HG02798 (cell line): ENCODE results near the gene TENT4A.

Source experiments
- ATAC-seq: cut with Tn5 transposase; IDR thresholded peaks from one replicate; pipeline ENCODE4 v1.9.1; 2021; ENCODE audit warnings: mild to moderate bottlenecking; ENCODE audit not compliant: unreplicated experiment, poor library complexity

TENT4A gene

DNA sequence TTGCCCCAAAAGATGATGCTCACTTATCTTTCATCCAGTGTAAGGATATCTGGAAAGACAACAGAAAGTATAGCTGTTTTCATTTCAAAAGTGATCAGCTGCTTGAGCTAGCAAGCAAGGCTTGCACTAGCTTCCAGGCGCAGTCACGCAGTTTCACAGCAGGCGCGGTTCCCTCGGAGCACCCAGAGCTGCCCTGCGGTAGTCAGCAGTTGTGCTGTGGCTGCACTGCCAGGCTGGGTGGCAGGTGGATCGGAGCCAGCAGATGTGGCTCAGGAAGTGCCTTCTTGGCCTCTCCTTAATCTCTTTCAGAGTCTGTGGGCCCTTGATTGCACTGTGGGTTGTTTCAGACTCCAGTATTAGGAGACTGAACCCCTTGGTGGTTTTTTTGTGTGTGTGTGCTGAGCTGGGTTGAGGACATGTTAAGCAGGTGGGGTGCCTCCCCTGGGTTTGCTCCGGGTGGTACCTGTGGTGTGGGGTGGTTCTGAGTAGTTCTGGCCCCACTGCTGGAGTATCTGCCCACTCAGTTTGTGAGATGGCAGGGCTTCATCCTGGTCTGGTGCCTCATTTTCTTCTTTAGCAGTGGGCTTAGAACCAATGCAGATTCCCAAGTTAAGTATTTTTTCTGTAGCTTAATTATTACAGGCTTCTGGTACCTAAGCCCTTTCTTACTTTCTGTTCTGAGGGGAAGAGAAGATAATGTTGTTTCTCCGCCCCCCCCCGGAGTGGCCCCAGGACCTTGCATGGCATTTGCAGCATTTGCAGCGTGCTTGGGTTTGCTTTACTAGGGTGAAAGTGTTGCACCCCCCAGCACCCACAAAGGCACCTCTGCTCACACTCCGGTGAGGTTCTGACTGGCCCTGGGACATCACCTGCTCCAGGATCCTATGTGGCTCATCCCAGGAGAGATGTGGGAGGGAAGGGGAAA lies 16.4 kb downstream of the TENT4A start:
- no peak for ATAC-seq

DNA sequence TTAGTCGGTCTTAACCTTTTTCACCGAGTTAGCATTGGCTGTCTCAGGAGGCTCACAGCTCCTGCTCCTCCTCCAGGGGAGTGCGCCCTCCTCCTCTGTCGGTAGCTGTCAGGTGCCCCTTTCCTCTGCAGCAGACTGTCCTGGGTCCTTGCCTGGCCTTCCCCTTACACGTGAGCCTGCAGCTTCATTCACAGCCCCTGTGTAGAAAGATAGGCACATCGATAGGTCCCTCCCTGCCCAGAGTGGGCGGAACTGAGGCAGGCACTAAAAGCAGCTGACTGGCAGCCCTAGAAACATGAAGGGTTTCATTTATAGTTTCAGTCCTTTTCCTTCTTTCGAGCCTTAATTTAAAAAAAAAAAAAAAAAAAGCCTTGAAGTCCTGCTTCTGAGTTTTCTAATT lies 17.2 kb downstream of the TENT4A start:
- ATAC-seq, result peak; percentile 58

DNA sequence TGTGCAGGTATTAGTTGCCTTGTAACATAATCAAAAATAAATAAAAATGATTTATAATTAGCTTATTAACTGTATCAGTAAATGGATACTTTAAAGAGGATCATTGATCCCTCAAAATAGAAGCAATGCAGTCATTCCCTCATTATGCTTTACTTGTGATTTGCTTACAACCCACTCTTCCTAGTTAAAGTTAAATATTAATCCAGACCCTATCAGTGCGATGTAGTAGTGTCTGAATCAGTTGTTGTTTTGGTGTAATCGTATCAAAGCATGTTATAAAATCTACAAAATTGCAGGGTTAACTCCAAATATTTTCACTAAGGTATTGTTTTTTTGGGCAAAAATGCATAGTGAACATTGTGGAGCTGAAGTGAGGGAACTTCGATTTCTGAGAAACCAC lies 17.6 kb downstream of the TENT4A start:
- no peak for ATAC-seq

DNA sequence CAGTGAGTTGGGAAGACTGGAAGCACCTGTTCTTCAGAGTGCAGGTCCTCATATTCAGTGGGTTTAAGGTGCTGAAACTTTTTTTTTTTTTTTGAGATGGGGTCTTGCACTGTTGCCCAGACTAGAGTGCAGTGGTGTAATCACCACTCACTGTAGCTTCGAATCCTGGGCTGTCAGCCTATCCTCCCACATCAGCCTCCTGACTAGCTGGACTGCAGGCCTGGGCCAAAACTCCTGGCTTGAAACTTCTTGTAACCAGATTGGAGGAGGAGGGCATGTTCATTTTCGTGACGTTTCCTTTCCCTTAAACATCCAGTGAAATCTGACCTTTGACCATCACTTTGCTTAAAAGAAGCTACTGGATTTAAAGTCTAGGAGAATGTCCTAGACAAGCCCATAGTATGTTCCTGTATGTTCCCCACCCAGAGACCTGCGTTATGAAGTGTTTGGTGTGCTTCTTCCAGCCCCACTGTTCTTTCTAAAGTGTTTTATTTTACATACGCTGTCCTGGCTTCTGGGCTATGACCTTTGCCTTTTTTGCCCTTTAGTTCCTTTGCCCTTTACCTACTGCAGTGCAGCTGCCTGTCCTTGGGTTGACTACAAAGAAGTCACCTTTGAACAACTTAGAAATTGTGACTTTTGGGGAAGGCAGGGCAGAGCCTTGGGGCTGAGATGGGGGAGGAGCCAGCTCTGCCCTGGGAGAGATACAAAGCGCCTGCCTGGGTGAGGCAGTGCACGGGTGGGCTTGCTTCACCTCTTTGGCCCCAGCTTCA lies 18.4 kb downstream of the TENT4A start:
- no peak for ATAC-seq

DNA sequence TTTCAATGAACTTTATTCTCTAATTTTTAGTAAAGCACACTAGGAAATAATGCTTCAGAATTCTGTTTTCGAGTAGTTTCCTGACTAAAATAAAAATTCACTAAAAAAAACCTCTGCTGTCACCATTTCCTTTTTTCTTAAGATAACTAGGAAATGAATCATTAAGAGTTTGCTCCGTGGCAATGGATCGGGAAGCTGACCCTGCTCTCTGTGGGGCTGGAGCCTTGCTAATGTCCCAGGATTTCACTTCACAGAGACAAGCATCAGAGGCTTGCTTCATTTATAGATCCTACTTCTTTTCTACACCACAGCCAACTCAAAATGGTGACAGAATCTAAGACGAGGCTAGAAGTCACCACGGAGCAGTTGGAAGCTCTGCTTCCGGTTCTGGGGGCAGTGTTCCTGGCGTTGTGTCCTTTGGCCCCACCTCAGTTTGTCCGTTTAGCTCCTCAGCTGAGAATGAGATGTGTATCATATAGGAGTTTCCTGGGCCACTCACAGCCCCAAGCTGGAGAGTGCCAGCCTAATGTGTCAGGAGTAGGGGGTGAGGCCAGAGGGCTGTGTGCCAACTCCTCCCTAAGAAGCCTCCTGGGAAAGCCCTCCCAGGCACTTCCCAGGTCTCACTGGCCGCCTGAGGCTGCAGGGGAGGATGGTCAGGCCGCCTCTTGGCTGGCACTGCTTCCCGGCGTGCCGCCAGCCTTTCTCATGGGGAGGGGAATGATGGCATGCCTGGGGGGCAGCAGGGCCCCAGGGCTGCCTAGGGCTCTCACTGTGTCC lies 19.6 kb downstream of the TENT4A start:
- ATAC-seq, result no peak

DNA sequence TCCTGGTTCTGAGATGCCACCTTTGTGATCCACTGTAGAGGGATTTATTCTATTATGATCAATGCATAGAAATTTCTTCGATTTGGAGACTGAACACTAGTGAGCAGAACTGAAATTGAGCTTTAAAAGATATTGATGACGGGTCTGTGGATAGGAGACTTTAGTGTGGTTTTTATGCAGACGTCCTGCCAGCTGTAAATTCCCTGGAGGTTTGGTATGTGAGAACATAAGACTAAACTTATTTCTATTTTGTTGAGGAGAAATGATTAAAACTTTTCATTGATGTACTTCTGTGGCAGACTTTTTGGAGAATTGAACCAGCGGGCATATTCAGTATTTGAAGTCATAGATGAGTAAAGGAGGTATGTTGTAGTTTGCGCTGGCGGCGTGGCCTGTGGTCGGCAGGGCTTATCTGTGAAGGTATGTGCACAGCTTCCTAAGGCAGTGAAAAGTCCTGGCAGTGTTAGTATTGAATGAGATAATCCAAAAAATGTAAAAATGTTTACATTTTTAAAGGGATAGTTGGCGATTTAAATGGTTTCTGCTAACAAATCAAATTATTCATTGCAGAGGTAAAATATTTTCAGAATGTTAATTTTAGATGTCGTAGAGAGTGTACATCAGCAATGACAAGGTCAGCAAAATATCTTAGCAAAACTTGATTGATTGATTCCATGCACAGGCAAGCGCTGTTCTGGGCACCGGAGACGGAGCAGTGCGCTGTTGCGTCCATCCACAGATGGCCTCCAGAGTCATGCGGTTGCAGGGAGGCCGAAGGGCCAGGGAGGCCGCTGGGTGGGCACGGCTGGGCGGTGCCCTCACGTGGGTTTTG lies 20.4 kb downstream of the TENT4A start:
- no peak for ATAC-seq

DNA sequence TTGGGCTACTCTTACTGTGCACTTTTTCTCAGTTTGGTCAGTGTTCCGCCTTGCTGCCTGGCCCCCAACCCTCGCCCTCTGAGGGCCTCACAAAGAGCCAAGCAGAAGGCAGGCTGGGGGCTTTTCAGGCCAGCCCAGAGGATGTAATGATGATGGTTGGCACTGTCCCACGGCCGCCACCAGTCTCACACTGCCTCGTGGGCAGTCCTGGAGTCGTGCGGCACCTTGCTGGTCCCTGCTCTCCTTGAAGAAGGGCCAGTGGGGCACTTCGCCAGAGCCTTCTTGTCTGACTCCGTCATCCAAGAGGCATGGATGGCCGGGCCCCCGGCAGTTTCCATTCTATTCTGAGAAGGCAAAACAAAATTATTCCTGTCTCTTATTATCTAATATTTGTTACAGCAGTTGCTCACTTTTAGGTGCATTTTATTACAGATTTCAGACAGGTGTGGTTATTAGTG lies 21.0 kb downstream of the TENT4A start:
- ATAC-seq, result no peak

DNA sequence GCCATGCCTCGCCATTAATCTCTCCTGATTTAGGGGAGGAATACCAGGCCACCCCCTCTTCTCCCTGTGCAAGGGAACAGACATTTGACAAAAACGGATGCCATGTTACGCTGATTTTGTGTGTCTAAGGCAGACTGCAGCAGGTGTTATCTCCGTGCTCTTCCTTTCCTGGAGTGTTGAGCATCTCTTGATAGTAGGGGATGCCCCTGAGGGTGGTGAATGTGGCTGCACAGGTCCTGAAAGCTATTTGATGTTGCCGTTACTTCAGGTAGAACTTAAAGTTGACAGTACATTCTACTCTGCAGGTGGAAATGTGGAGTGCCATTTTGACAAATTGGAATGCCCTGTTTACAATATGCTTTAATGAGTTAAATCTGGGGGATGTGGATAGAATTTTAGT lies 21.5 kb downstream of the TENT4A start:
- peak; percentile 30 for ATAC-seq

DNA sequence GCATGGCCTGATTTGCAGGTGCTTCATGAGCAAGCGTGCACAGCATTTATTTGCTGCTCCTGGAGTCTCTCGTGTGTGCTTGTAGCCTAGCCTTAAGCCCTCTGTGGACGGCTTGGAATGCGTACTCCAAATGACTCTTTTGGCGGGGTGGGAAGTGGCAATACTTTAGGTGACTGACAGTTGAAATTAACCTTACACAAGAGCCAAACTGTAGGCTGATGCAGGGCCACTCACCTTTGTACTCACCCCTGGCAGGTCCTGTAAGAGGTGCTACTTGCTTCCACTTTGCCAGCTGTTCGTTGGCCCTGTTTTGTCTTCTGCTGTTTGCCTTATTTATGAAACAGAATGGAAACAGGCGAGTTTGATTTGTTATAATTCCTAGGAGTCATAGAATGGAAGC lies 22.9 kb downstream of the TENT4A start:
- ATAC-seq, result no peak

DNA sequence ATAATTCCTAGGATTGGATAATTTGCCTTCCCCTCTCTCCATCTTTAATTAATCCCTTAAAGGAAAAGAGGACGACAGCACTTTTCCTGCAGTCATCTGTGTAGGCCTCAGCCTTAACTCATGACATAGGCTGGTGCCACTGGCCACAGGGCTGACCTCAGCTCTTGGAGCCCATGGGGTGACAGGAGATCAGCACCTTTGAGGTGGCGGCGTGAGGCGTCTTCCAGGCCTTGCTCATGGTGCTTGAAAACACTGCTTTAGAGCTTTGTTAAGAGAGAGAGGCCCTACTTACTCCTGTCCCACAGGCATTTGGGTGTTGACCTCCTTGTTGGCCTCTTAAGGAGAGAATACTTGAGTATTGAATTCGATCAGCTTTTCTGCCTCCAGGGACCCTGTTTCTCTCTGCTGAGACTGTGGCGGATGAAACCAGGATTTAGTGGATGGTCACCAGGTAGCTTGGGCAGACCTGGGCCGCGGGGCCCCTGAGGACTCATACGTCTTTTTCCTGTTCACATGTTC lies 23.4 kb downstream of the TENT4A start:
- no peak for ATAC-seq

DNA sequence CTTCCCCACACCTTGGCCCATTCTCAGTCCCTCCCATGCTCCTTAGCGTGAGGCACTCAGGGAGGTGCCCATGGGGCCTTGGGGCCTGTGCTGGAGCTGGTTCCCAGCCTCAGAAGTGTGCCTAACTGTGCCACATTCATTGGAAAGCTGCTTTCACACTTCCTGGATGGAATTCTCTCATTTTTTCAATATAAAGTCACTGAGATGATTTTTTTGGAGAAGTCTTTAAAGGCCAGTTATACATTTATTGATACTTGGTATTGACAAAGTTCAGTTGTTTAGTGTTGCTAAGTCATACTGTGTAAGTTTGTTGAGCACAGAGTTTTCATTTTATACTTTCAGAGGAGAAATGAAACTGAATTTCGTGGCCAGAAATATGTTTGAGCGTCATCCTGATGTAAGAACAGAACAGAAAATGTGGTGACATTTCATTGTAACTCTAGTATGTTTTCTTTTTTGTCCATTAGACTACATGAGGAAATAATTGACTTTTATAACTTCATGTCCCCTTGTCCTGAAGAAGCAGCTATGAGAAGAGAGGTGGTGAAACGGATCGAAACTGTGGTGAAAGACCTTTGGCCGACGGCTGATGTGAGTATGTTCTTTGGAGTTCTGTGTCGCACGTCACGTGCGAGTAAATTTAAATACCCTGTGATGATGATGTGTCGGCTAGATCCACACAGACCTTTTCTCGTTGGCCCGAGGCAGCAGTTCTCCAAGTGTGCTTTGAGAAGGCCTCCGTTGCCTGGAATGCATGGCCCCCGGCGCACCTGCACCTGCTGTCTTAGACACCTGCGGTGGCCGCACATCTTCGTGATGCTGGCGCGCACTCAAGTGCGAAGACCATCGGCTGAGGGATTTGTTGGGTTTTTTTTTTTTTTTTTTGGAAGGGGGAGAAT lies 24.1 kb downstream of the TENT4A start:
- peak; percentile 79 for ATAC-seq

DNA sequence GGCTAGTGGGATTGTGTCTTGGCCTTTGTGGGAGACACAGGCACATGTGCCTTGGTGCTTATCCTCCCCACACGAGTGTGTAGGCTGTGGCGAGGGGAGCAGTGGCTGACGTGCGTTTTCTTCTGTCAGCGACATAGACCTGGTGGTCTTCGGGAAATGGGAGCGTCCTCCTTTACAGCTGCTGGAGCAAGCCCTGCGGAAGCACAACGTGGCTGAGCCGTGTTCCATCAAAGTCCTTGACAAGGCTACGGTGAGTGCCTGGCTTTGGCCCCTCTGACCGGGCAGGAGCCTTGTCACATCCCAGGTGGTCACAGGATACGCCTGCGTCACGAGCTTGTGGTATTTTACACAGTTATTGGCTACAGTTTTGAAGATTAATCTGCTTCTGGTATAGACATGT lies 26.4 kb downstream of the TENT4A start:
- ATAC-seq, result no peak

DNA sequence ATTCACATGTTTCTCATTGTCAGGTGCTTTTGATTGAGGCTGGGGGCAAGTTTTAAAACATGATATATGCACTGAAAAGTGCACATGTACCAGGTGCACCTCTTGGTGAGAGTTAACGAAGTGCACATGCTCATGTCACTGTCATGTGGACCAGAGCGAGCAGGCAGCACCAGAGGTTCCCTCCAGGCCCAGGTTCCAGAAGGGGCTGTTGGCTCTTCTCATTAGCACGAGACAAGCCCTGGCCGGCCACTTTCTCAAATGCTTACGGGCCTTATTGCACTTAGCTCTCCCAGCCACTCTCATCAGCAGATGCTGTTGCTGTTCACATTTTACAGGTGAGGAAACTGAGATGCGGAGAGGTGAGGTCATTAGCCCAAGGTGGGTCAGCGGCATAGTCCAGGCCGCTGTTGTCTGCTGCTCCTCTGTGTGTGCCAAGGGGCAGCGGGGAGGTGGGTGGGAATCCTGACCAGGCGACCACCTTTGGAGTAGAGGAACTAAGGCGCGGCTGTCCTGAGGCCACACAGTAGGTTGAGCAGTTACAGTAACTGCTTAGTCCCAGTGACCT lies 27.4 kb downstream of the TENT4A start:
- ATAC-seq, result no peak

DNA sequence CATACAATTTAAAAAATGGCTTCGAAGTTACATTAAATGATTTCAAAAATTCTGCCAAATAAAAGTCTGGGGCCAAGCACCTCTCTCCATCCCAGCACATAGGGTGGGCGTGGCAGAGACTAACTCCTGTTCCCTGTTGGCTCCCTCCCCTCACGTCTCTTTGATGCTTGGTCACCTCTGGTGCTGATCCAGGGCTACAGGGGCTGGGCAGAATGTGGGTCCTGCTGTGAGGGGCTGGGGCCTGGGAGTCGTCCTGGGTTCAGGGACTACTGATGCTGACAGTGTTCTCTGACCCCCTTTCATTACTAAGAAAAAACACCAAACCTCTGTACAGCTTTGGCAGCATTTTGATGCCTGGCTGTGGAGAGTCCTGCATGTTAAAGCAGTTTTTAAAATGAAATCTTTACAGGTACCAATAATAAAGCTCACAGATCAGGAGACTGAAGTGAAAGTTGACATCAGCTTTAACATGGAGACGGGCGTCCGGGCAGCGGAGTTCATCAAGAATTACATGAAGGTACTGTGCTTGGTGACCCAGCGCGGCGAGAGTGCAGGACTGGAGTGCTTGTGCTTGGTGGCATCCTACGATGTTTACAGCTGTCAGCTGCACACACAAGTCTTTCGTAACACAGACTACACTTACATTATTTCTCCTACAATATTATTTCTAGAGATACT lies 29.0 kb downstream of the TENT4A start:
- ATAC-seq, result no peak

DNA sequence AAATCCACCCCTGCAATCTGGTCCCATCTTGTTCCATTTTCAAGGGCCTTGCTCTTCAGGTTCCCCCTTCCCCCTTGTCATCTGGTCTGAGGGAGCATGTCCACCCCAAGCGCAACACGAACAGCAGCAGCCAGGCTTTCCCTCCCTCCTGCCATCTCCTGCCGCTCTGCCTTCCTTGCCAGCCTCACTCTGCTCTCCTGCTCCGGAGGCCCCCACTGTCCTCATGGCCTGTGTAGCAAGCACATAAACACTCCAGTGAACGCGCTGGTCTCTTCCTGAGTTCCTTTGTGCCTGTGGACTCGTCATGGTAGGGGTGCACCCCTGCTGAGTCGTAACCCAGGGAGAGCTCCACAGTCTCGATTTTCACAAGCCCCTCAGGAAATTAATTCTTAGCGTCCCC lies 29.9 kb downstream of the TENT4A start:
- ATAC-seq, result no peak

DNA sequence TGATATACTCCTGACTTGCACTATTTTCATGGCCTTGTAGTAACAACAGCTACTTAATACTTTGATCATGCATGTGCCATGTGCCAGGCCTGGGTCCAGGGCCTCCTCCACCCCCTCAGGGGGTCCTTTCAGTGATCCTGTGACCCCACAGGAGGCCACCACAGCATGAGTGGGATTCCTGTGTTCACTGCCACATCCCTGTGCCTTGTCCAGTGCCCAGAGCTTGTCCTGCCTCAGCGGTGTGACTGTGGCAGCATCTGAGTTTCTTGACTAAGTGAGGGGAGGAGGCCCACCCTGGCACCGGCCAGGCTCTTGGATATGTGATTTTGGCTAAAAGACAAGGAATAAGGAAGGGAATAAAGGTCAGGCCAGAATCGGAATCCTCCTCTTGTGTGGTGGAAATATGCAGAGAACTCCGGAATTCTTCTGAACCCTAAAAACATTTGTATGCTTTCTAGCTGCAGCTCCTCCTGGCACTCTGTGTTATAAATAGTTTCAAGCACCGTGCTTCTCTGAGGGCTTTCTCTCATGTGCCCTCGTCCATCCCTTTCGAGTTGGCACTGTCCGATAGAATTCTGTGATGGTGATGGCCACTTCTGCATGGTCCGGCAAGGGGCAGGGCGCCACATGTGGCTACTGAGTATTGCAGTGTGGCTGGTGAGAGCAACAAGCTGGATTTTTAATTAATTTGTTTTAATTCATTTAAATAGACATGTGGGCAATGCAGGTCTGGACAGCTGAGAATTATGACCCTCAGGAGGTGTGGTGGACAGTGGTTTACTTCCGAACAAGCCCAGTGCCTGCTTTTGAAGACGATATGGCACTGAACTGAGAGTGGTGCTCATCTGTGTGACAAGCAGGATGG lies 31.8 kb downstream of the TENT4A start:
- ATAC-seq, result no peak

DNA sequence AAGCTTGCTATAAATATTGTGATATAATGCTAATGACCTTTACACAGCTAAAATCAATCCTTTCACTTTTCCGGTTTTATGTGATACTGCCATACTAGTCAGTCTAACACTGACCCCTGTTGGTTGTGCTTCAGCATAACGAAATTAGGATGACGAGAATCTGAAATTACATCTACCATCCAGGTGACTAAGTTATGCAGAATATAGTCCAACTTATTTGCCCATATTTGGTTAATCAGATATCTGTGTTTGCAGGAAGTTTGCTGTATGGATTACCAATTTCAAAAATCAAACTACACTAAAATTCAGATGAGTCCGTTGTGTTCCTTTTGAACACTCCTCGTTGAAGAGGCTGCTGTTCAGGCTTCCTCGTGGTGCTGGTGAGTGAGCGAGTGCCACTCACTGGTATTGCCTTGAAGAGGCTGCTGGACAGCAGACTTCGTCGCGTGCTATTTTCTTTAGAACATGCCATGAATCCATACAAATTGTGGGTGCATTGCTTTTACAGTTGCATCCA lies 32.5 kb downstream of the TENT4A start:
- peak; percentile 66 for ATAC-seq
